CD14-positive monocyte (primary cell): ENCODE measurements around the gene NPPB. TPM values are rescaled to one million over a fixed set of nuclear protein-coding genes. Genes with fewer than 3 reads are reported as not detected.

Source experiments
- DNase-seq, 3 donors: peaks; one replicate each; pipeline ENCODE4 v3.0.0-alpha.2; 2011 to 2022
- H2AFZ ChIP-seq: 2 replicates; pipeline ENCODE4 v1.6.0; 2012; ENCODE audit warnings: mild to moderate bottlenecking, low read depth, low read length, inconsistent platforms; ENCODE audit not compliant: insufficient read depth, poor library complexity, severe bottlenecking
- H3K27ac ChIP-seq, 2 donors: 1 replicate in 1 of 2; 2 replicates in 1 of 2; pipeline ENCODE4 v1.5.1; 2012 to 2013; ENCODE audit warnings: low read length in 2 of 2, control low read depth in 1 of 2, inconsistent platforms in 1 of 2, low read depth in 1 of 2, mild to moderate bottlenecking in 1 of 2
- H3K27me3 ChIP-seq, 2 donors: one replicate each; pipeline versions ENCODE4 v1.6.0 to v1.6.1; 2011 to 2013; ENCODE audit warnings: low read length in 2 of 2; ENCODE audit not compliant: control insufficient read depth in 2 of 2, insufficient read depth in 2 of 2
- H3K36me3 ChIP-seq, 2 donors: replicated peaks in 1 of 2; 1 replicate in 1 of 2; 2 replicates in 1 of 2; pipeline versions ENCODE4 v1.5.1 to v1.6.1; 2012 to 2013; ENCODE audit warnings: low read length in 2 of 2, control low read depth in 1 of 2, inconsistent platforms in 1 of 2, mild to moderate bottlenecking in 1 of 2; ENCODE audit not compliant: insufficient read depth in 2 of 2, control insufficient read depth in 1 of 2
- H3K4me1 ChIP-seq, 2 donors: 1 replicate in 1 of 2; 2 replicates in 1 of 2; pipeline versions ENCODE4 v1.5.1 to v1.6.1; 2012 to 2013; ENCODE audit warnings: low read length in 2 of 2, control low read depth in 1 of 2, inconsistent platforms in 1 of 2, mild to moderate bottlenecking in 1 of 2, moderate library complexity in 1 of 2; ENCODE audit not compliant: insufficient read depth in 2 of 2, control insufficient read depth in 1 of 2
- H3K4me2 ChIP-seq: replicated peaks from 2 replicates; pipeline ENCODE3; 2012; ENCODE audit warnings: low read length, moderate library complexity, mild to moderate bottlenecking; ENCODE audit not compliant: poor library complexity, severe bottlenecking; ENCODE audit errors: extremely low read depth
- H3K4me3 ChIP-seq, 3 experiments: fragments of 200-600 bp in 1 of 3; sonication (generic) in 1 of 3; replicated peaks in 1 of 3; 1 replicate in 2 of 3; 2 replicates in 1 of 3; pipeline ENCODE4 v1.5.1; 2011 to 2013; ENCODE audit warnings: low read length in 3 of 3, mild to moderate bottlenecking in 3 of 3, control low read depth in 2 of 3, low read depth in 2 of 3, inconsistent platforms in 1 of 3, moderate library complexity in 1 of 3
- H3K79me2 ChIP-seq: 2 replicates; pipeline ENCODE4 v1.6.0; 2012; ENCODE audit warnings: mild to moderate bottlenecking, control low read depth, inconsistent platforms, low read length, moderate library complexity; ENCODE audit not compliant: insufficient read depth
- H3K9ac ChIP-seq: 2 replicates; pipeline ENCODE4 v1.6.0; 2017; ENCODE audit warnings: low read length, mild to moderate bottlenecking; ENCODE audit not compliant: insufficient read depth, poor library complexity, severe bottlenecking
- H3K9me3 ChIP-seq, 2 donors: replicated peaks in 1 of 2; 1 replicate in 1 of 2; 2 replicates in 1 of 2; pipeline versions ENCODE4 v1.5.1 to v1.6.1; 2012 to 2013; ENCODE audit warnings: low read length in 2 of 2, control low read depth in 1 of 2; ENCODE audit not compliant: control insufficient read depth in 1 of 2, insufficient read depth in 1 of 2
- H4K20me1 ChIP-seq: 2 replicates; pipeline ENCODE4 v1.6.0; 2012; ENCODE audit warnings: mild to moderate bottlenecking, low read length, control low read depth, moderate library complexity; ENCODE audit not compliant: insufficient read depth
- H3K27ac Mint-ChIP-seq, 7 donors: one replicate each; pipeline ENCODE4 v1.8.0; 2020; ENCODE audit warnings: mild to moderate bottlenecking in 7 of 7, mixed read lengths in 7 of 7, moderate library complexity in 6 of 7, inconsistent platforms in 2 of 7
- H3K27me3 Mint-ChIP-seq, 3 donors: one replicate each; pipeline ENCODE4 v1.8.0; 2021 to 2022; ENCODE audit warnings: low read depth in 3 of 3, mild to moderate bottlenecking in 3 of 3, mixed read lengths in 3 of 3, moderate library complexity in 3 of 3, inconsistent platforms in 1 of 3
- H3K36me3 Mint-ChIP-seq, 2 donors: one replicate each; pipeline ENCODE4 v1.8.0; 2020; ENCODE audit warnings: mixed read lengths in 2 of 2, inconsistent platforms in 1 of 2, mild to moderate bottlenecking in 1 of 2
- H3K4me1 Mint-ChIP-seq: one replicate; pipeline ENCODE4 v1.8.0; 2020; ENCODE audit warnings: mild to moderate bottlenecking, mixed read lengths
- H3K4me3 Mint-ChIP-seq, 2 donors: one replicate each; pipeline ENCODE4 v1.8.0; 2020; ENCODE audit warnings: mild to moderate bottlenecking in 2 of 2, mixed read lengths in 2 of 2, moderate library complexity in 1 of 2
- H3K9me3 Mint-ChIP-seq, 7 donors: one replicate each; pipeline ENCODE4 v1.8.0; 2020 to 2022; ENCODE audit warnings: mixed read lengths in 7 of 7, mild to moderate bottlenecking in 6 of 7, moderate library complexity in 6 of 7, inconsistent platforms in 2 of 7
- CTCF ChIP-seq: fragments of 200-600 bp; IDR thresholded peaks from one replicate; pipeline ENCODE4 v1.8.0; 2022; ENCODE audit warnings: antibody characterized with exemption, mild to moderate bottlenecking
- WGBS: methylation state at CpG from one replicate; pipeline ENCODE4 v1.1.5; 2013; ENCODE audit warnings: missing lambda C conversion rate; ENCODE audit not compliant: insufficient coverage; 5-methylcytosine and 5-hydroxymethylcytosine counted together
- intact Hi-C, 2 donors: fragments of 100-400 bp; cut with micrococcal nuclease; formaldehyde crosslinking; loops; one replicate each; pipeline versions ENCODE4 v1.15.0 to v1.15.1; 2023
- polyA plus RNA-seq, 3 donors: library from polyadenylated mRNA; depleted of rRNA in 1 of 3; unstranded in 2 of 3; stranded (reverse) in 1 of 3; fragments of 300-500 nt in 2 of 3; fragments of >200 nt in 1 of 3; fragmentation: Illumina TruSeq in 2 of 3; gene quantifications; 1 replicate in 2 of 3; 2 replicates in 1 of 3; pipeline ENCODE4 v1.2.3, GENCODE V29; 2012 to 2021

Gene NPPB
- polyA plus RNA-seq, 3 donors = not detected

DNA sequence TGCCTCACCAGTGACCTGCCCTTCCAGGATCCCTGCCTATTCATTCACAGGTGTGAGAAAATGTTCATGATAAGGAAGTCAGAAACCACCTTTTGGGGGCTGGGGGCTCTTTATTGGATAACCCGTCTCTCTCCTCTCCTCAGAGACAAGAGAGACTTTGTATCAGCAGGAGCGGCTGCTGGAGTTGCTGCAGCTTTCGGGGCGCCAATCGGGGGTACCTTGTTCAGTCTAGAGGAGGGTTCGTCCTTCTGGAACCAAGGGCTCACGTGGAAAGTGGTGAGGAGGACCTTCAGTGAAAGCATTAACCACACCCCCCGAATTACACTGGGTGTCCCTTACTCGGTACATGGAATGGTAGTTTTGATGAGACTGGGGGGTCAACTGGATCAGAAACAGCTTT, 31.8 kb downstream of the NPPB start:
- H3K4me1 ChIP-seq = no peaks in the 10 kb centered on the region
- H3K9me3 Mint-ChIP-seq = no peaks in the 10 kb centered on the region
- H3K36me3 Mint-ChIP-seq = peaks cover 83 to 91% of the 10 kb centered on the region in 2 donors
- no peak overlapping the region for H3K27ac ChIP-seq
- H3K4me1 Mint-ChIP-seq = no peaks in the 10 kb centered on the region
- H3K27me3 Mint-ChIP-seq = peaks cover 0 to 3% (median 2%) of the 10 kb centered on the region in 3 donors
- no peak for DNase-seq
- intact Hi-C loops = no loop called here
- no peak overlapping the region for H3K4me3 Mint-ChIP-seq
- peaks cover 2% of the 10 kb centered on the region for H4K20me1 ChIP-seq
- H3K79me2 ChIP-seq = no peaks in the 10 kb centered on the region
- no peak for TF ChIP-seq CTCF
- 80% methylated on average over 1 of the region's 9 CpGs for WGBS
- no peak overlapping the region for H3K4me3 ChIP-seq
- H3K36me3 ChIP-seq = peaks cover 93 to 99% of the 10 kb centered on the region in 2 donors
- H3K27ac Mint-ChIP-seq = peak overlapping the region in 2 of 7 donors; percentile 25 to 32
- no peak overlapping the region for H3K4me2 ChIP-seq
- H3K27me3 ChIP-seq = no peaks in the 10 kb centered on the region
- no peak overlapping the region for H3K9ac ChIP-seq
- no peak overlapping the region for H2AFZ ChIP-seq
- no peaks in the 10 kb centered on the region for H3K9me3 ChIP-seq

- Histone ChIP-seq H3K79me2 (no peaks in the 10 kb centered on the region), H3K36me3 (peaks cover 86 to 100% of the 10 kb centered on the region in 2 donors), H4K20me1 (no peaks in the 10 kb centered on the region), H3K27me3 (no peaks in the 10 kb centered on the region), H3K4me1 (no peaks in the 10 kb centered on the region), H3K4me3 (no peak overlapping the region), H3K9me3 (no peaks in the 10 kb centered on the region), H2AFZ (no peak overlapping the region), H3K4me2 (no peak overlapping the region), H3K9ac (no peak overlapping the region), H3K27ac (no peak overlapping the region)
- no peaks in the 10 kb centered on the region for H3K9me3 Mint-ChIP-seq
- 93% methylated on average over 5 of the region's 7 CpGs for WGBS
- TF ChIP-seq CTCF = no peak
- H3K4me1 Mint-ChIP-seq = no peaks in the 10 kb centered on the region
- no peak for DNase-seq
- peak overlapping the region in 2 of 7 donors; percentile 42 to 48 for H3K27ac Mint-ChIP-seq
- H3K36me3 Mint-ChIP-seq = peaks cover 81 to 97% of the 10 kb centered on the region in 2 donors
- peaks cover 0 to 3% (median 2%) of the 10 kb centered on the region in 3 donors for H3K27me3 Mint-ChIP-seq
- intact Hi-C loops = no loop called here
- H3K4me3 Mint-ChIP-seq = no peak overlapping the region
Measured at GRCh38 chr1:11825131-11825530, 33.6 kb downstream of the NPPB start.
